A673 (cell line): Measurements from ENCODE around the gene GPBP1. TPM values are rescaled to one million over a fixed set of nuclear protein-coding genes. Genes with fewer than 3 reads are reported as not detected.
A peak's percentile ranks its signal among the peaks of the same experiment; 100 is the strongest.

Experiments used
- BruUV-seq: library from RNA; stranded (reverse); fragments of 400-500 nt; replicated peaks from 2 replicates; lab custom pipeline; 2021; lab: Mats Ljungman, UMichigan
- CTCF ChIA-PET: fragments of 300-600 bp; sonication (Branson Sonifier 250); formaldehyde crosslinking; loops from one replicate; lab custom pipeline; 2022; ENCODE audit warnings: antibody characterized with exemption; lab: Charles Lee
- POLR2A ChIA-PET: fragments of 300-600 bp; sonication (Branson Sonifier 250); formaldehyde crosslinking; loops from one replicate; lab custom pipeline; 2022; ENCODE audit warnings: antibody characterized with exemption; ENCODE audit not compliant: low non-redundant PET; lab: Charles Lee
- DNase-seq: peaks from one replicate; pipeline ENCODE4 v3.0.0-alpha.2; 2015; ENCODE audit warnings: low spot score
- H3K27ac ChIP-seq: fragments of 200-600 bp; sonication (generic); 2 replicates; pipeline ENCODE4 v1.5.1; 2016; ENCODE audit warnings: mixed run types, low read depth, mild to moderate bottlenecking, mixed read lengths, antibody characterized with exemption, low read length; ENCODE audit not compliant: poor library complexity, severe bottlenecking
- H3K27me3 ChIP-seq: fragments of 200-600 bp; sonication (generic); replicated peaks from 2 replicates; pipeline ENCODE4 v1.6.1; 2017; ENCODE audit warnings: mixed run types, low read depth, mild to moderate bottlenecking, mixed read lengths, antibody characterized with exemption, low read length; ENCODE audit not compliant: insufficient read depth, poor library complexity
- H3K36me3 ChIP-seq: fragments of 200-600 bp; sonication (generic); 2 replicates; pipeline ENCODE4 v1.6.1; 2016; ENCODE audit warnings: mixed run types, mild to moderate bottlenecking, mixed read lengths, antibody characterized with exemption, low read length; ENCODE audit not compliant: insufficient read depth, poor library complexity, severe bottlenecking
- H3K4me1 ChIP-seq: fragments of 200-600 bp; sonication (generic); 2 replicates; pipeline ENCODE4 v1.6.1; 2017; ENCODE audit warnings: mixed run types, mild to moderate bottlenecking, mixed read lengths, antibody characterized with exemption, low read length; ENCODE audit not compliant: insufficient read depth, poor library complexity, severe bottlenecking
- H3K4me3 ChIP-seq: fragments of 200-600 bp; sonication (generic); 2 replicates; pipeline ENCODE4 v1.5.1; 2016; ENCODE audit warnings: low read depth, mixed run types, mild to moderate bottlenecking, mixed read lengths, low read length; ENCODE audit not compliant: poor library complexity, severe bottlenecking
- H3K9me3 ChIP-seq: fragments of 200-600 bp; sonication (generic); 2 replicates; pipeline ENCODE4 v1.6.1; 2016; ENCODE audit warnings: mixed run types, low read depth, mild to moderate bottlenecking, mixed read lengths, antibody characterized with exemption, low read length; ENCODE audit not compliant: poor library complexity, severe bottlenecking
- EZH2 ChIP-seq: fragments of 200-600 bp; sonication (generic); IDR thresholded peaks from 2 replicates; pipeline ENCODE4 v1.6.1; 2017; ENCODE audit warnings: borderline replicate concordance, low read depth, mild to moderate bottlenecking, mixed read lengths, antibody characterized with exemption, low read length; ENCODE audit not compliant: poor library complexity, severe bottlenecking
- intact Hi-C: fragments of 100-400 bp; cut with micrococcal nuclease; formaldehyde crosslinking; loops from one replicate; pipeline ENCODE4 v1.10.0; 2022; ENCODE audit not compliant: unreplicated experiment
- total RNA-seq: library from RNA; stranded (reverse); gene quantifications from 2 replicates; pipeline ENCODE4 v1.2.3, GENCODE V29; 2021
- TF ChIP-seq, protein P1 (sequence below): fragments of 300-800, 200-600 bp; sonication (generic); conservative IDR thresholded peaks from 2 replicates; pipeline ENCODE4 v1.5.1; 2017; ENCODE audit warnings: low read depth, mild to moderate bottlenecking, antibody characterized with exemption, low read length, moderate library complexity, mixed read lengths

GPBP1 gene
- total RNA-seq, 1 experiment from 2014 or later, result 85.5 TPM

DNA sequence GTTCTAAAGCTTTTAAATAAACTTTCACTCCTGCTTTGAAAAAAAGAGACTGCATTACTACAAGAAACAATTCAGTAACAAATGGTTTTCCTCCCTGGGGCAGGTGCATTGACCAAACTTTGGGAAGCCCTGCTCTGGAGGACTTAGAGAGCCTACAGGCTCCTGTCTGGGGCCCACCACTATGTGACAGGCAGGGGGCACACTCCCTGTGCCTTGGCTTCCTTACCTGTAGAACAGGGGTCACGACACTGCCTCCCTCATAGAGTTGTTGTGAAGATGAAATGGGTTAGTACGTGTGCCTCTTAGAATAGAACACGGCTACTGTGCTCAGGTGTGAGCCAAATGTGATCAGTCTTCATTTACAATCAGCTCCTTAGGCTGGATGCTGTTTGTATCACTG lies 130.1 kb downstream of the GPBP1 start:
- no peaks in the 10 kb centered on the region for H3K4me1 ChIP-seq
- intact Hi-C loops, result loop anchor here (5.0 kb wide), 1 partner anchor 193 kb away; no protein-coding TSS in a partner anchor
- ChIA-PET POLR2A (no interaction called here), CTCF (no interaction called here)
- H3K27ac ChIP-seq, result no peak overlapping the region
- no peaks in the 10 kb centered on the region for H3K27me3 ChIP-seq
- H3K9me3 ChIP-seq, result no peaks in the 10 kb centered on the region
- no peak for DNase-seq
- no peak overlapping the region for H3K4me3 ChIP-seq
- BruUV-seq, result no TSS peak
- TF ChIP-seq, protein P1, sequence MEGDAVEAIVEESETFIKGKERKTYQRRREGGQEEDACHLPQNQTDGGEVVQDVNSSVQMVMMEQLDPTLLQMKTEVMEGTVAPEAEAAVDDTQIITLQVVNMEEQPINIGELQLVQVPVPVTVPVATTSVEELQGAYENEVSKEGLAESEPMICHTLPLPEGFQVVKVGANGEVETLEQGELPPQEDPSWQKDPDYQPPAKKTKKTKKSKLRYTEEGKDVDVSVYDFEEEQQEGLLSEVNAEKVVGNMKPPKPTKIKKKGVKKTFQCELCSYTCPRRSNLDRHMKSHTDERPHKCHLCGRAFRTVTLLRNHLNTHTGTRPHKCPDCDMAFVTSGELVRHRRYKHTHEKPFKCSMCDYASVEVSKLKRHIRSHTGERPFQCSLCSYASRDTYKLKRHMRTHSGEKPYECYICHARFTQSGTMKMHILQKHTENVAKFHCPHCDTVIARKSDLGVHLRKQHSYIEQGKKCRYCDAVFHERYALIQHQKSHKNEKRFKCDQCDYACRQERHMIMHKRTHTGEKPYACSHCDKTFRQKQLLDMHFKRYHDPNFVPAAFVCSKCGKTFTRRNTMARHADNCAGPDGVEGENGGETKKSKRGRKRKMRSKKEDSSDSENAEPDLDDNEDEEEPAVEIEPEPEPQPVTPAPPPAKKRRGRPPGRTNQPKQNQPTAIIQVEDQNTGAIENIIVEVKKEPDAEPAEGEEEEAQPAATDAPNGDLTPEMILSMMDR, result 0 out of 2 replicates have a peak, but pooled peaks have one; percentile 19
- no peak for TF ChIP-seq EZH2
- no peaks in the 10 kb centered on the region for H3K36me3 ChIP-seq

- H3K27ac ChIP-seq, result no peak overlapping the region
- no peak for TF ChIP-seq EZH2
- TF ChIP-seq, protein P1, result no peak
Observed at GRCh38 chr5:57304931-57305330, 131.1 kb downstream of the GPBP1 start.

GRCh38 chr5:57306359-57306758 lies 132.5 kb downstream of the GPBP1 start:
- intact Hi-C loops, result no loop called here
- no peaks in the 10 kb centered on the region for H3K27me3 ChIP-seq
- no peaks in the 10 kb centered on the region for H3K4me1 ChIP-seq
- CTCF ChIA-PET, result no interaction called here
- no peaks in the 10 kb centered on the region for H3K9me3 ChIP-seq
- no peak overlapping the region for H3K4me3 ChIP-seq
- BruUV-seq, result no TSS peak
- POLR2A ChIA-PET, result no interaction called here
- H3K36me3 ChIP-seq, result no peaks in the 10 kb centered on the region
- H3K27ac ChIP-seq, result no peak overlapping the region
- TF ChIP-seq, protein P1, result no peak
- no peak for TF ChIP-seq EZH2
- no peak for DNase-seq

More at GRCh38 chr5:57304931-57305330, 131.1 kb downstream of the GPBP1 start:
- no peak overlapping the region for H3K4me3 ChIP-seq
- CTCF ChIA-PET, result no interaction called here
- no peak for DNase-seq
- POLR2A ChIA-PET, result no interaction called here
- H3K4me1 ChIP-seq, result no peaks in the 10 kb centered on the region
- H3K27me3 ChIP-seq, result no peaks in the 10 kb centered on the region
- no peaks in the 10 kb centered on the region for H3K36me3 ChIP-seq
- intact Hi-C loops, result loop anchor here (5.0 kb wide), 1 partner anchor 192 kb away; no protein-coding TSS in a partner anchor
- BruUV-seq, result no TSS peak
- H3K9me3 ChIP-seq, result no peaks in the 10 kb centered on the region
